H9 (cell line): Measurements from ENCODE around the gene AMPH. TPM values are rescaled to one million over a fixed set of nuclear protein-coding genes. Genes with fewer than 3 reads are reported as not detected.

Experiments used
- DNase-seq: peaks from one replicate; pipeline ENCODE4 v3.0.0-alpha.2; 2017
- H2AFZ ChIP-seq: one replicate; pipeline ENCODE4 v1.6.1; 2013; ENCODE audit warnings: mild to moderate bottlenecking, low read length, control low read depth, moderate library complexity
- H2AK5ac ChIP-seq: 2 replicates; pipeline ENCODE4 v1.6.1; 2013; ENCODE audit warnings: low read length, control low read depth, mixed read lengths; ENCODE audit not compliant: insufficient read length
- H2BK120ac ChIP-seq: one replicate; pipeline ENCODE4 v1.6.1; 2013; ENCODE audit warnings: low read depth, mild to moderate bottlenecking, low read length, control low read depth, inconsistent platforms; ENCODE audit not compliant: poor library complexity, severe bottlenecking
- H2BK12ac ChIP-seq: 2 replicates; pipeline ENCODE4 v1.6.1; 2013; ENCODE audit warnings: low read length, control low read depth, mixed read lengths, low read depth; ENCODE audit not compliant: insufficient read length
- H2BK15ac ChIP-seq: 2 replicates; pipeline ENCODE4 v1.6.1; 2013; ENCODE audit warnings: low read depth, low read length, control low read depth
- H2BK20ac ChIP-seq: one replicate; pipeline ENCODE4 v1.6.1; 2013; ENCODE audit warnings: low read depth, mild to moderate bottlenecking, low read length, control low read depth, inconsistent platforms; ENCODE audit not compliant: poor library complexity, severe bottlenecking
- H2BK5ac ChIP-seq: 2 replicates; pipeline ENCODE4 v1.6.1; 2013; ENCODE audit warnings: low read length, control low read depth, mixed read lengths; ENCODE audit not compliant: insufficient read length
- H3K14ac ChIP-seq: 2 replicates; pipeline ENCODE4 v1.6.1; 2013; ENCODE audit warnings: low read length, control low read depth; ENCODE audit not compliant: insufficient read depth
- H3K18ac ChIP-seq: 2 replicates; pipeline ENCODE4 v1.6.1; 2013; ENCODE audit warnings: low read depth, mild to moderate bottlenecking, mixed read lengths, low read length, control low read depth; ENCODE audit not compliant: insufficient read length
- H3K23ac ChIP-seq: 2 replicates; pipeline ENCODE4 v1.6.1; 2013; ENCODE audit warnings: low read length, control low read depth, mixed read lengths, low read depth; ENCODE audit not compliant: insufficient read length
- H3K23me2 ChIP-seq: 2 replicates; pipeline ENCODE4 v1.6.1; 2013; ENCODE audit warnings: low read depth, mild to moderate bottlenecking, mixed read lengths, low read length, control low read depth; ENCODE audit not compliant: insufficient read length, poor library complexity, severe bottlenecking
- H3K27ac ChIP-seq: 2 replicates; pipeline ENCODE4 v1.5.1; 2013; ENCODE audit warnings: low read length, control low read depth, mixed read lengths, low read depth; ENCODE audit not compliant: insufficient read length
- H3K27me3 ChIP-seq: 2 replicates; pipeline ENCODE4 v1.6.1; 2013; ENCODE audit warnings: low read length, control low read depth, inconsistent platforms; ENCODE audit not compliant: insufficient read depth
- H3K4ac ChIP-seq: 2 replicates; pipeline ENCODE4 v1.6.1; 2013; ENCODE audit warnings: low read depth, mild to moderate bottlenecking, control low read depth, inconsistent platforms, low read length, moderate library complexity
- H3K4me1 ChIP-seq: 2 replicates; pipeline ENCODE4 v1.6.1; 2013; ENCODE audit warnings: low read length, control low read depth, inconsistent platforms; ENCODE audit not compliant: insufficient read depth
- H3K4me2 ChIP-seq: 2 replicates; pipeline ENCODE4 v1.6.1; 2013; ENCODE audit warnings: low read length, control low read depth, mixed read lengths; ENCODE audit not compliant: insufficient read length, insufficient read depth
- H3K56ac ChIP-seq: 2 replicates; pipeline ENCODE4 v1.6.1; 2013; ENCODE audit warnings: low read depth, mild to moderate bottlenecking, mixed read lengths, low read length, control low read depth; ENCODE audit not compliant: insufficient read length
- H3K79me1 ChIP-seq: 2 replicates; pipeline ENCODE4 v1.6.1; 2013; ENCODE audit warnings: low read depth, mild to moderate bottlenecking, moderate library complexity, low read length, control low read depth, inconsistent platforms; ENCODE audit not compliant: insufficient read depth, poor library complexity, severe bottlenecking
- H3K79me2 ChIP-seq: 2 replicates; pipeline ENCODE4 v1.6.1; 2013; ENCODE audit warnings: low read length, control low read depth, inconsistent platforms; ENCODE audit not compliant: insufficient read depth
- H3K9ac ChIP-seq: 2 replicates; pipeline ENCODE4 v1.6.1; 2013; ENCODE audit warnings: low read length, control low read depth, mixed read lengths; ENCODE audit not compliant: insufficient read length; ENCODE audit errors: extremely low read depth
- H3K9me3 ChIP-seq: one replicate; pipeline ENCODE4 v1.6.1; 2013; ENCODE audit warnings: low read depth, low read length, inconsistent platforms; ENCODE audit not compliant: control insufficient read depth
- H3T11ph ChIP-seq: one replicate; pipeline ENCODE4 v1.6.1; 2013; ENCODE audit warnings: mild to moderate bottlenecking, low read length, control low read depth, inconsistent platforms
- H4K20me1 ChIP-seq: one replicate; pipeline ENCODE4 v1.6.1; 2013; ENCODE audit not compliant: control insufficient read depth, insufficient read length, insufficient read depth
- H4K5ac ChIP-seq: 2 replicates; pipeline ENCODE4 v1.6.1; 2013; ENCODE audit warnings: low read depth, mild to moderate bottlenecking, mixed read lengths, low read length, control low read depth; ENCODE audit not compliant: insufficient read length
- H4K8ac ChIP-seq: replicated peaks from 2 replicates; pipeline ENCODE4 v1.6.1; 2013; ENCODE audit warnings: low read length, control low read depth, mixed read lengths, low read depth; ENCODE audit not compliant: insufficient read length
- H4K91ac ChIP-seq: 2 replicates; pipeline ENCODE4 v1.6.1; 2013; ENCODE audit warnings: low read depth, mild to moderate bottlenecking, moderate library complexity, mixed read lengths, low read length, control low read depth; ENCODE audit not compliant: insufficient read length
- H3K27ac Mint-ChIP-seq, 3 experiments: 2 replicates in 2 of 3; 3 replicates in 1 of 3; pipeline ENCODE4 v1.8.0; 2020 to 2021; ENCODE audit warnings: mixed read lengths in 3 of 3, mild to moderate bottlenecking in 1 of 3, moderate library complexity in 1 of 3
- H3K27me3 Mint-ChIP-seq: 2 replicates; pipeline ENCODE4 v1.8.0; 2021; ENCODE audit warnings: low read depth, mild to moderate bottlenecking, moderate library complexity, mixed read lengths
- H3K36me3 Mint-ChIP-seq, 3 experiments: 2 replicates in 2 of 3; 3 replicates in 1 of 3; pipeline ENCODE4 v1.8.0; 2020 to 2021; ENCODE audit warnings: low read depth in 3 of 3, mixed read lengths in 3 of 3; ENCODE audit not compliant: insufficient read depth in 1 of 3
- H3K4me1 Mint-ChIP-seq, 2 experiments: 2 replicates each; pipeline ENCODE4 v1.8.0; 2020; ENCODE audit warnings: mixed read lengths in 2 of 2
- H3K4me3 Mint-ChIP-seq, 2 experiments: 2 replicates in 1 of 2; 3 replicates in 1 of 2; pipeline ENCODE4 v1.8.0; 2020 to 2021; ENCODE audit warnings: mild to moderate bottlenecking in 2 of 2, mixed read lengths in 2 of 2, moderate library complexity in 1 of 2
- H3K9me3 Mint-ChIP-seq, 2 experiments: 2 replicates in 1 of 2; 3 replicates in 1 of 2; pipeline ENCODE4 v1.8.0; 2020; ENCODE audit warnings: mild to moderate bottlenecking in 2 of 2, mixed read lengths in 2 of 2, moderate library complexity in 1 of 2
- CTCF ChIP-seq: fragments of 200-600 bp; sonication (generic); conservative IDR thresholded peaks from 3 replicates; pipeline ENCODE4 v1.8.0; 2021; ENCODE audit warnings: antibody characterized with exemption, mild to moderate bottlenecking
- WGBS: extraction: QIAGEN DNeasy Blood & Tissue Kit; methylation state at CpG from one replicate; pipeline ENCODE4 v1.1.7; 2013; ENCODE audit warnings: missing lambda C conversion rate, low lambda C conversion rate, mixed read lengths; ENCODE audit not compliant: insufficient read length; ENCODE audit errors: extremely low coverage; 5-methylcytosine and 5-hydroxymethylcytosine counted together
- total RNA-seq: library from RNA; stranded (reverse); gene quantifications from 2 replicates; pipeline ENCODE4 v1.2.1, GENCODE V29; 2021

AMPH gene
- total RNA-seq, 1 experiment from 2014 or later = 4.8 TPM

- peaks cover 2% of the 10 kb centered on the region; the same call in 1 of the 2 replicates for H3K27me3 Mint-ChIP-seq
- H2AK5ac ChIP-seq = no peak overlapping the region
- H3K18ac ChIP-seq = no peak overlapping the region
- no peak overlapping the region for H3K27ac ChIP-seq
- no peak overlapping the region for H3K23ac ChIP-seq
- H3K27ac Mint-ChIP-seq = no peak overlapping the region
- no peak overlapping the region for H3T11ph ChIP-seq
- no peak overlapping the region for H2AFZ ChIP-seq
- no peak overlapping the region for H2BK15ac ChIP-seq
- no peaks in the 10 kb centered on the region for H3K23me2 ChIP-seq
- no peaks in the 10 kb centered on the region for H3K79me1 ChIP-seq
- no peaks in the 10 kb centered on the region; a peak in 1 of 4 replicates for H3K4me1 Mint-ChIP-seq
- no peak overlapping the region for H3K56ac ChIP-seq
- H4K8ac ChIP-seq = no peak overlapping the region
- no peaks in the 10 kb centered on the region for H3K27me3 ChIP-seq
- H2BK12ac ChIP-seq = no peak overlapping the region
- no peak overlapping the region for H3K14ac ChIP-seq
- H2BK5ac ChIP-seq = no peak overlapping the region
- peaks cover 2% of the 10 kb centered on the region; the same call in 1 of the 2 replicates for H3K4me1 ChIP-seq
- no peak overlapping the region for H3K4me2 ChIP-seq
- no peak for TF ChIP-seq CTCF
- no peak overlapping the region for H2BK120ac ChIP-seq
- H3K4ac ChIP-seq = no peak overlapping the region
- H4K91ac ChIP-seq = no peak overlapping the region
- H3K36me3 Mint-ChIP-seq = no peaks in the 10 kb centered on the region
- H3K4me3 Mint-ChIP-seq = no peak overlapping the region
- DNase-seq = no peak
- no peak overlapping the region for H2BK20ac ChIP-seq
- H3K9ac ChIP-seq = no peak overlapping the region
- no peaks in the 10 kb centered on the region; a peak in 1 of 5 replicates for H3K9me3 Mint-ChIP-seq
- H3K9me3 ChIP-seq = no peaks in the 10 kb centered on the region
- no peaks in the 10 kb centered on the region for H4K20me1 ChIP-seq
- no peaks in the 10 kb centered on the region for H3K79me2 ChIP-seq
- no CpG with 5 or more reads among the region's 6 CpGs for WGBS
- H4K5ac ChIP-seq = no peak overlapping the region
These were observed 28.8 kb upstream of the AMPH start for GRCh38 chr7:38659931-38660330.
